NCI-H2227 (cell line): Measurements from ENCODE around the gene DNAJC4.

ENCODE experiments used
- DNase-seq: peaks from one replicate; lab custom pipeline; 2025; ENCODE audit not compliant: unreplicated experiment; lab: John Stamatoyannopoulos, UW

The DNAJC4 gene

GRCh38 chr11:64256300-64256699 lies 26.0 kb downstream of the DNAJC4 start:
- DNase-seq: no peak

- no peak for DNase-seq
These were observed 28.0 kb downstream of the DNAJC4 start for GRCh38 chr11:64258356-64258755.

GRCh38 chr11:64258946-64259532 lies 28.7 kb downstream of the DNAJC4 start:
- DNase-seq: no peak

DNA sequence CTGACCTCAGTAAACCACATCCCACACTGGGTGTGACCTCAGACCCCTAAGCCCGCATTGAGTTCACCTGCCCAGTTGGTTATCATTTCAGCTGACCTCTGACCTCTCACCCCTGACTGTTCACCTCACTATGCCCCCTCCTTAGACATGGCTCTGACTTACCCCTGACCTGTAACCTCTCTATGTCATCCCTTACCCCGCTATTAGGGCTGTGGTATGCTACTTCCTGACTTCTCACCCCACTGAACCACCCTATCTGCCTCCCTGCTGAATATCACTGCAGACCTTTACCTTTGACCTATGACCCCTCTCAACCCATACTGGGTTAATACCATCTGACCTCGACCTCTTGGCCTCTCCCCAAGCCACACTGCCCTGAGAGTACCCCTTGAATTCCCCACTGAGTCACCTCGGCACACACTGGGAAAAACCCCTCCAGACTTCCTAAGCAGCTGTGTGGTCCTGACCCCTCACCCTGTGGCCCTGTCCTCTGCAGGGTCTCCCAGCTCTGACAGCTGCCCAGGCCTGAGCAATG lies 29.3 kb downstream of the DNAJC4 start:
- no peak for DNase-seq

DNA sequence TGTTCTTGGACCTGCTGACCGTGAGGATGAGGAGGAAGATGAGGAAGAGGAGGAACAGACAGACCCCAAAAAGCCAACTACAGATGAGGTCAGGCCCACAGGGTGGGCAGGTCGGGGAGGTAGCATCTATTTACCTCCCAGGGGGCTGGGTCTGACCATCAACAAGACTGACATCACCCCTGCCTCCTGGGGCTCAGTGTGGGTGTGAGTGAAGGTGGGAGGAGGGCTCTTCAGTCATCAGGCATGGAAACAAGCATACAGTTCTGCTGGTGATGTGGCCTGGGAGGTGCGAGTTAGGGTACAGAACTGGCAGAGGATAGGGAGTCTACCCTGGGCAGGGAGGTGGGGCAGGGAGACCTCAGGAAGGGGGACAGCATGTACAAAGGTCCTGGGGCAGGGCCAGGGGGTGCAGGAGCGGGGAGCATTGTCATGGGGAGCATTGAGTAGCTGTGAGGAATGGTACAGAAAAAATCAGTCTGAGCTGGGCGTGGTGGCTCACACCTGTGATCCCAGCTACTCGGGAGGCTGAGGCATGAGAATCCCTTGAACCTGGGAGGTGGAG lies 29.9 kb downstream of the DNAJC4 start:
- no peak for DNase-seq

- DNase-seq: no peak
These were observed 31.3 kb downstream of the DNAJC4 start for GRCh38 chr11:64261556-64262080.

DNA sequence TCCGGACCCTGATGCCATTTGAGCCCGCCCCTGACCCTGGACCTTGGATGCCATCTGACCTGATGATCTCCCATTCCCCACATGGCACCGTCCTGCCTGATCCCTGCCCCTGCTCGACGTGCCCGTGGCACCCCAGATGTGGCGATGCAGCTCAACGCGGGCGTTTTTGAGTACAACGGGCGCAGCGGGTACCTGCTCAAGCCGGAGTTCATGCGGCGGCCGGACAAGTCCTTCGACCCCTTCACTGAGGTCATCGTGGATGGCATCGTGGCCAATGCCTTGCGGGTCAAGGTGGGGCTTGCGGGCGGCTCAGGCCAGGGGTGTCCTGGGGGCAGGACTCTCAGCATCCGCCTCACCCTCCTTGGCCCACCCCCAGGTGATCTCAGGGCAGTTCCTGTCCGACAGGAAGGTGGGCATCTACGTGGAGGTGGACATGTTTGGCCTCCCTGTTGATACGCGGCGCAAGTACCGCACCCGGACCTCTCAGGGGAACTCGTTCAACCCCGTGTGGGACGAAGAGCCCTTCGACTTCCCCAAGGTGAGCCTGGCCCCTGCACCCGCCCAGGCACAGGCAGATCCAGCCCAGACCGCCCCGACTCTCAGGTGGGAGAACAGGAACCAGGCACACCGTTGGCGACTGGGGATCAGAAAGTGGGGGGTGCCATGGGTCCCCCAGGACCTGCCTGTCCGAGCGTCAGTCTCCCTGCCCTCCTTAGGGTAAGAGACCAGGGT lies 32.1 kb downstream of the DNAJC4 start:
- no peak for DNase-seq

DNA sequence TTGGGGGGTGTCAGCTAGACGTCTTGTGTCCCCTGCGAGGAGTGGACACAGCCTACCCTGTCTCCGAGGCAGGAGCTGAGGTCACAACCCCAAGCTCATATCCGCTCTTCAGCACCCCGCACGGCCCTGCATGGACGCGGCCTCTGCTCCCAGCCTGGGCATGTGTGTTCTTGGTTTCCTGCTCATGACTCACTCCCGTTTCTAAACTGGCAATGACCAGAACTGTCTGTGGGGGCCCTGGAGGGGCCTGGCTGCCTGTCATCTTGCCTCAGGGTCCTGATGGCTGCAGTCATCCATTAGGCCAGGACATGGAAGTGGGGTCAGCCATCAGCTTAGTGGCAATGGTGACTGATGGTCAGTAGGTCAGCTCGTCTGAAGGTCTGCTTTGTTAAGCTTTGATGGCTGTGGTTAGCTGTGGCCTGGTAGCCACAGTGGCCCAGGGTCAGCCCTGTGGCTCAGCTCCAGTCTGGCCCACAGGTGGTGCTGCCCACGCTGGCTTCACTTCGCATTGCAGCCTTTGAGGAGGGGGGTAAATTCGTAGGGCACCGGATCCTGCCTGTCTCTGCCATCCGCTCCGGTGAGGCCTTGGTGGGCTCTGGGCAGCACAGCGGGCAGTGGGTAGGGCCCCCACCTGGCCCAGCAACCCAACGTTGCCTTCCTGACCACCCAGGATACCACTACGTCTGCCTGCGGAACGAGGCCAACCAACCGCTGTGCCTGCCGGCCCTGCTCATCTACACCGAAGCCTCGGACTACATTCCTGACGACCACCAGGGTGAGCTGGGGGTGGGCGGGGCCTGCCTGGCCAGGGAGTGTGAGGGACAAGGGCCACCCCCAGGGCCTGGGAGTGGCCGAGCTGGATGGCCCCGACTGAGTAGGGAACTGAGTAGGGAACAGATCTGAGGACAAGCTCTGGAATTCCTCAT lies 32.9 kb downstream of the DNAJC4 start:
- no peak for DNase-seq

DNA sequence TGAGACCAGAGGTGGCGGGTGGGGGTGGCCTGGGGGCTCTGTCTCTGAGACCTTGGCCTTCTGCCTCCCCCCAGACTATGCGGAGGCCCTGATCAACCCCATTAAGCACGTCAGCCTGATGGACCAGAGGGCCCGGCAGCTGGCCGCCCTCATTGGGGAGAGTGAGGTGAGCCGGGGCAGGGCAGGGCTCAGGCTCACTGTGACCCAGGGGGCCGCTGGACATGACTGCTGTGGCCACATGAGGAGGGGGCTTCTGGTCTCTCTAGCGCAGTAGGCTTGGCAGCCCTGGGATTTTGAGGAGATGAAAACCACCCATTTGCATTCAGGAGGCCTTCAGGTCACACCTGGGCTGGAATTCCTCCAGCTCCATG lies 33.6 kb downstream of the DNAJC4 start:
- no peak for DNase-seq

- DNase-seq: peak; percentile 62
These were observed 34.1 kb downstream of the DNAJC4 start for GRCh38 chr11:64264371-64264852.

DNA sequence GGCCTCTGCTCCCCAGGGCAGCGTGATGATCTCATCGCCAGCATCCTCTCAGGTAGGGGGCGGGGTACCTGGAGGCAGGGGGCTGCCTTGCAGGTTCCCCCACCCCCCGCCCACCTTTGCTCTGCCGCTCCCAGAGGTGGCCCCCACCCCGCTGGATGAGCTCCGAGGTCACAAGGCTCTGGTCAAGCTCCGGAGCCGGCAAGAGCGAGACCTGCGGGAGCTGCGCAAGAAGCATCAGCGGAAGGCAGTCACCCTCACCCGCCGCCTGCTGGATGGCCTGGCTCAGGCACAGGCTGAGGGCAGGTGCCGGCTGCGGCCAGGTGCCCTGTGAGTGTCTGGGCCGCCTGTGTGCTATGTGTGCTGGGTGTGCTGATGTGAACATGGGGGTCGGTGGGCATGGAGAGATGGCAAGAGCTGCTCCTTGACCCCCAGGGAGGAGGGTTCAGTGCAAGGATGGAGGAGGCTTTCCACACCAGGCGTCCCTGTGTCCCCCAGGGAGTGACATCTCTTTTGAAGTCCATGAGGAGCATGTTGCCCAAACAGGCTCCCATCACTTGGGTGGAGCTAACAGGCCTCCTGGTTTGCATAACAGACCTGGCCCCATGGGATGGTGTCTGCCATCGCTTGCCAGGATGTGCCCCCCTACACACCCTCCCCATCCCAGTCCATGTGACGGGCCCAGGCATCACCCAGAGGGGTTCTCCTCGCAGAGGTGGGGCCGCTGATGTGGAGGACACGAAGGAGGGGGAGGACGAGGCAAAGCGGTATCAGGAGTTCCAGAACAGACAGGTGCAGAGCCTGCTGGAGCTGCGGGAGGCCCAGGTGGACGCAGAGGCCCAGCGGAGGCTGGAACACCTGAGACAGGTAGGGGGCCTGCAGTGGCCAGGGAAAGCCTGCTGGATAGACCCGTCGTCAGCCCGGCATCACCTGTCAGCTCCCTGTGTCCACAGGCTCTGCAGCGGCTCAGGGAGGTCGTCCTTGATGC lies 35.1 kb downstream of the DNAJC4 start:
- no peak for DNase-seq

GRCh38 chr11:64266339-64266738 lies 36.0 kb downstream of the DNAJC4 start:
- no peak for DNase-seq

- no peak for DNase-seq
These were observed 37.0 kb downstream of the DNAJC4 start for GRCh38 chr11:64267207-64267945.

- peak; percentile 41 for DNase-seq
These were observed 37.9 kb downstream of the DNAJC4 start for GRCh38 chr11:64268025-64268892.

DNA sequence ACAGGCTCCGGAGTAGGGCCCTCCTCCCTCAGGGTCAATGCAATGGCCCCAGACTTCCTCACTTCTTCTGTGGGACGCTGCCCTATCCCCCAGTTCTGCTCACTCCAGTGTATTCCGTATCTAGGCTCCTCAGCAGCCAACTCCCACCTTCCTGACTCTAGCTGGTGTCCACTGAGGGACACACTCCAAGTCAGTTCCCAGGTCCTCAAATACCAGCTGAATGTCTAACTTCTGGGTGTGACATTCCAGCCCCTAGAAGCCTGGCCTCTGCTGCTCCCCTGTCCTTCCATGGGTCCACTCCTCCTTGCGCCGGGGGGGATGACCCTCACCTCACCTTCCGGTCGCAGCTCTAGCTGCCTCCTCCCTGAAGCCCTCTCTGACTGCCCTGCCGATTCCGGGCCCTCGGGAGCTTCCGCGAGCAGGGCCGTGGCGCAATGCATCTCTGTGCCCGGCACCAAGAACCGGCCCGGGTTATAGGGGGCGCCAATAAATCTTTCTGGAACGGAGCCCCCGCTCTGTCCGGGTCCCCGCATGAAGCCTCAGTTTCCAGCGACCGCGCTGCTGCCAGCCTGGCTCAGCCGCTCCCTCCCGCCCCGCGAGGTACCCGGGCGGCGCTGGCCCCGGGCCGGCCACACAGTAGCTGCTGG lies 38.7 kb downstream of the DNAJC4 start:
- DNase-seq: peak; percentile 53

GRCh38 chr11:64269540-64270220 lies 39.3 kb downstream of the DNAJC4 start:
- DNase-seq: peak; percentile 99
